GM23338 (cell line): ENCODE data around the gene PCDHA13.

Source experiments
- CTCF ChIP-seq, 2 experiments: fragments of 200-600 bp in 1 of 2; sonication (generic) in 1 of 2; conservative IDR thresholded peaks; 2 replicates each; pipeline versions ENCODE4 v1.5.1 to v1.6.1; 2016 to 2017; ENCODE audit warnings: antibody characterized with exemption in 2 of 2, low read depth in 2 of 2, mild to moderate bottlenecking in 2 of 2, moderate library complexity in 1 of 2
- EZH2 ChIP-seq: fragments of 200-600 bp; sonication (generic); IDR thresholded peaks from one replicate; pipeline ENCODE4 v1.8.0; 2017; ENCODE audit warnings: antibody characterized with exemption, mild to moderate bottlenecking, low read depth; ENCODE audit not compliant: unreplicated experiment
- EZH2phosphoT487 ChIP-seq: fragments of 200-600 bp; sonication (generic); IDR thresholded peaks from one replicate; pipeline ENCODE4 v1.8.1; 2018; ENCODE audit warnings: antibody characterized with exemption; ENCODE audit not compliant: unreplicated experiment

GRCh38 chr5:140877262-140877581 lies 4.7 kb upstream of the PCDHA13 start:
- no peak for TF ChIP-seq CTCF (conservative IDR thresholded peaks at IDR 0.05; ENCODE audit: low read depth in 2 of 2)
- no peak for TF ChIP-seq EZH2
- no peak for TF ChIP-seq EZH2phosphoT487
